Trophoblast cell (in vitro differentiated cells and primary cell): ENCODE measurements around the gene MOV10.

Source experiments
- DNase-seq, 2 donors: peaks; one replicate each; pipeline ENCODE4 v3.0.0-alpha.2; 2016
- H2AFZ ChIP-seq: 2 replicates; pipeline ENCODE4 v1.6.1; 2013; ENCODE audit warnings: low read length, moderate library complexity, mild to moderate bottlenecking; ENCODE audit not compliant: insufficient read depth, poor library complexity
- H2AK5ac ChIP-seq: 2 replicates; pipeline ENCODE4 v1.6.1; 2013; ENCODE audit warnings: mild to moderate bottlenecking, low read length
- H2BK120ac ChIP-seq: 2 replicates; pipeline ENCODE4 v1.6.1; 2013; ENCODE audit warnings: low read length, mild to moderate bottlenecking, moderate library complexity; ENCODE audit not compliant: insufficient read depth, poor library complexity
- H2BK12ac ChIP-seq: 2 replicates; pipeline ENCODE4 v1.6.1; 2013; ENCODE audit warnings: mild to moderate bottlenecking, low read length, moderate library complexity
- H2BK5ac ChIP-seq: 2 replicates; pipeline ENCODE4 v1.6.1; 2013; ENCODE audit warnings: low read length, low read depth, moderate library complexity, mild to moderate bottlenecking; ENCODE audit not compliant: poor library complexity
- H3K14ac ChIP-seq: 2 replicates; pipeline ENCODE4 v1.6.1; 2013; ENCODE audit warnings: mild to moderate bottlenecking, low read length
- H3K18ac ChIP-seq: 2 replicates; pipeline ENCODE4 v1.6.1; 2013; ENCODE audit warnings: mild to moderate bottlenecking, low read length
- H3K23ac ChIP-seq: 2 replicates; pipeline ENCODE4 v1.6.1; 2013; ENCODE audit warnings: low read length
- H3K27ac ChIP-seq: 2 replicates; pipeline ENCODE4 v1.5.1; 2013; ENCODE audit warnings: low read depth, mild to moderate bottlenecking, inconsistent platforms, low read length, moderate library complexity
- H3K27me3 ChIP-seq: 2 replicates; pipeline ENCODE4 v1.6.1; 2013; ENCODE audit warnings: inconsistent platforms, mild to moderate bottlenecking, low read length, moderate library complexity; ENCODE audit not compliant: insufficient read depth
- H3K36me3 ChIP-seq, 2 experiments: 1 replicate in 1 of 2; 2 replicates in 1 of 2; pipeline ENCODE4 v1.6.1; 2013; ENCODE audit warnings: low read length in 2 of 2, mild to moderate bottlenecking in 2 of 2, moderate library complexity in 1 of 2; ENCODE audit not compliant: insufficient read depth in 2 of 2, control insufficient read depth in 1 of 2
- H3K4ac ChIP-seq: 2 replicates; pipeline ENCODE4 v1.6.1; 2013; ENCODE audit warnings: low read depth, mild to moderate bottlenecking, low read length, moderate library complexity
- H3K4me1 ChIP-seq, 2 experiments: 1 replicate in 1 of 2; 2 replicates in 1 of 2; pipeline ENCODE4 v1.6.1; 2013; ENCODE audit warnings: low read length in 2 of 2, mild to moderate bottlenecking in 2 of 2, moderate library complexity in 1 of 2; ENCODE audit not compliant: insufficient read depth in 2 of 2, control insufficient read depth in 1 of 2
- H3K4me2 ChIP-seq: 2 replicates; pipeline ENCODE4 v1.6.1; 2013; ENCODE audit warnings: inconsistent platforms, mild to moderate bottlenecking, low read length, moderate library complexity
- H3K4me3 ChIP-seq: 2 replicates; pipeline ENCODE4 v1.5.1; 2013; ENCODE audit warnings: mild to moderate bottlenecking, low read depth, low read length, inconsistent platforms
- H3K79me1 ChIP-seq: one replicate; pipeline ENCODE4 v1.6.1; 2013; ENCODE audit warnings: low read length
- H3K79me2 ChIP-seq: 2 replicates; pipeline ENCODE4 v1.6.1; 2013; ENCODE audit warnings: low read length, mild to moderate bottlenecking; ENCODE audit not compliant: control insufficient read depth, insufficient read depth, poor library complexity
- H3K9ac ChIP-seq: 2 replicates; pipeline ENCODE4 v1.6.1; 2013; ENCODE audit warnings: mild to moderate bottlenecking, low read length
- H3K9me3 ChIP-seq: 2 replicates; pipeline ENCODE4 v1.6.1; 2013; ENCODE audit warnings: low read depth, mild to moderate bottlenecking, control low read depth, inconsistent platforms, low read length; ENCODE audit not compliant: insufficient read depth
- H4K12ac ChIP-seq: 2 replicates; pipeline ENCODE4 v1.6.1; 2013; ENCODE audit warnings: low read depth, mild to moderate bottlenecking, low read length, moderate library complexity
- H4K8ac ChIP-seq: 2 replicates; pipeline ENCODE4 v1.6.1; 2013; ENCODE audit warnings: low read depth, mild to moderate bottlenecking, low read length, moderate library complexity
- H4K91ac ChIP-seq: one replicate; pipeline ENCODE4 v1.6.1; 2013; ENCODE audit warnings: low read depth, mild to moderate bottlenecking, low read length, moderate library complexity
- WGBS: extraction: QIAGEN DNeasy Blood & Tissue Kit; methylation state at CpG from one replicate; pipeline ENCODE4 v1.1.7; 2013; ENCODE audit warnings: missing lambda C conversion rate; ENCODE audit not compliant: insufficient read length, insufficient coverage; ENCODE audit errors: extremely low coverage; 5-methylcytosine and 5-hydroxymethylcytosine counted together

MOV10 gene

DNA sequence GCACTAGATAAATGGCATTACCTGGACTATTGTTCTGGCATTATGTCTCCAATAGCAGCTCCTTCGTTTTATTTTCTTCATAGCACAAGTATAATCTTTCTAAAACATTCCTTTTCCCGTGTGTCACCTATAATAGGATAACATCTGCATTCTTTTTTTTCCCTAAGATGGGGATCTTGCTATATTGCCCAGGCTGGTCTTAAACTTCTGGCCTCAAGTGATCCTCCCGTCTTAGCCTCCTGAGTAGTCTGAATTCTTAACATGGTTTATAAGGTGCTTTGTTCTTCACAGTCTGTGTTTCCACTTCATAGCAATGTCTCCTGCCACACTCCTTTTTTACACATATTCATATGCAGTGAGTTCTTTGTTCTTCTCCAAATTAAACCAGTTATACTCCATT, 8.6 kb upstream of the MOV10 start:
- no CpG with 5 or more reads among the region's 3 CpGs for whole genome bisulfite sequencing
- Histone ChIP-seq H3K9me3 (no peaks in the 10 kb centered on the region), H3K18ac (no peak overlapping the region), H3K79me1 (no peaks in the 10 kb centered on the region), H3K27me3 (no peaks in the 10 kb centered on the region), H2AFZ (no peak overlapping the region), H3K4me1 (no peaks in the 10 kb centered on the region), H2BK120ac (no peak overlapping the region), H3K14ac (no peak overlapping the region), H3K4ac (no peak overlapping the region), H3K27ac (no peak overlapping the region), H3K4me2 (no peak overlapping the region), H3K4me3 (no peak overlapping the region), H3K23ac (no peak overlapping the region), H4K91ac (no peak overlapping the region), H3K9ac (no peak overlapping the region), H2BK12ac (no peak overlapping the region), H2BK5ac (no peak overlapping the region), H2AK5ac (no peak overlapping the region), H4K12ac (no peak overlapping the region), H3K79me2 (no peaks in the 10 kb centered on the region), H3K36me3 (peaks cover 25 to 38% of the 10 kb centered on the region in 2 experiments), H4K8ac (no peak overlapping the region)
- DNase-seq, result peak; percentile 26 to 83

DNA sequence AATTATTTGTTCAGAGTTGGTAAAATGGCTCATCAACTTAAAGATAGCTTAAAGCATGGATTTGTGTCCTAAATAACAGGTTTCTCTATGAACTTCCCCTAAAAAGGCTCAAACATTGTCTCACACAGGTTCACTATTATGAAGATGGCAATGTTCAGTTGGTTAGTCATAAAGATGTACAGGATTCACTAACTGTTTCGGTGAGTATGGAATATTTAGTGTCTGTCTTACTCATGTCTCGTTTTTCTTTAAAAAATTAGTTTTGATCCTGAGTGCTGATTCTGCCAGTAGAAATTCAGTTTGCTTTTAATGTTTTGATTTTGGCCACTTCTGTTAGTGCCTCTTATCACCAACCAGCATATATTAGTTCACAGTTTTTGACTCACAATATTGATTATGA, 7.5 kb upstream of the MOV10 start:
- Histone ChIP-seq H2AFZ (no peak overlapping the region), H3K9me3 (no peaks in the 10 kb centered on the region), H3K36me3 (peaks cover 22 to 32% of the 10 kb centered on the region in 2 experiments), H3K9ac (no peak overlapping the region), H4K12ac (no peak overlapping the region), H3K18ac (no peak overlapping the region), H3K4ac (no peak overlapping the region), H3K14ac (no peak overlapping the region), H4K91ac (no peak overlapping the region), H2BK5ac (no peak overlapping the region), H2BK120ac (no peak overlapping the region), H3K4me3 (no peak overlapping the region), H3K27me3 (no peaks in the 10 kb centered on the region), H3K27ac (no peak overlapping the region), H3K23ac (no peak overlapping the region), H3K4me2 (no peak overlapping the region), H2BK12ac (no peak overlapping the region), H2AK5ac (no peak overlapping the region), H3K79me1 (no peaks in the 10 kb centered on the region), H3K4me1 (no peaks in the 10 kb centered on the region), H4K8ac (no peak overlapping the region), H3K79me2 (no peaks in the 10 kb centered on the region)
- DNase-seq, result no peak
- no CpG with 5 or more reads among the region's 2 CpGs for WGBS

DNA sequence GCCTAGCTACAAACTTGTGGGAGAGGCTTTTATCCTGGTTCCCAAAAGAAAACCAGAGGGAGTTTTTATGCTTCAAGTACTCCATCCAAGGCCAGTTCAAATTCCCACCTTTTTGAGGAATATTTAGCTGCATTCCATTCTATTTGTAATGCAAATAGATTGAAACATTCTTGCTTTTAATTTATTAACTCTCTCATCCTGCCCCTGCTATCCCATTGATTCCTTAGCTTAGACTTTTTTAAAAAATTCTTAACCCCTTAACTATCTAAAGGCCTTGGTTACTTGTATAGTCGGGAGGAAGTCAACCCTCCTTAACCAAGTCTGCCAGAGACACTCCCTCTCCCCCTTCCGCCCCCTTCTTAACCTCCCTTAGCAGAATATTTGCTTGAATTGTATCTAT, 2.5 kb upstream of the MOV10 start:
- Histone ChIP-seq H3K4me1 (peaks cover 0 to 5% of the 10 kb centered on the region in 2 experiments), H4K12ac (no peak overlapping the region), H2BK12ac (no peak overlapping the region), H3K4me2 (no peak overlapping the region), H4K91ac (no peak overlapping the region), H3K79me2 (peaks cover 12% of the 10 kb centered on the region), H2AK5ac (no peak overlapping the region), H2AFZ (no peak overlapping the region), H3K36me3 (peaks cover 10 to 15% of the 10 kb centered on the region in 2 experiments), H3K4ac (no peak overlapping the region), H3K27ac (no peak overlapping the region), H4K8ac (no peak overlapping the region), H3K23ac (no peak overlapping the region), H3K79me1 (peaks cover 14% of the 10 kb centered on the region), H3K14ac (no peak overlapping the region), H2BK120ac (no peak overlapping the region), H3K18ac (no peak overlapping the region), H2BK5ac (no peak overlapping the region), H3K4me3 (no peak overlapping the region), H3K9ac (no peak overlapping the region), H3K27me3 (no peaks in the 10 kb centered on the region), H3K9me3 (no peaks in the 10 kb centered on the region)
- no peak for DNase-seq
- no CpG with 5 or more reads among the region's 2 CpGs for WGBS

DNA sequence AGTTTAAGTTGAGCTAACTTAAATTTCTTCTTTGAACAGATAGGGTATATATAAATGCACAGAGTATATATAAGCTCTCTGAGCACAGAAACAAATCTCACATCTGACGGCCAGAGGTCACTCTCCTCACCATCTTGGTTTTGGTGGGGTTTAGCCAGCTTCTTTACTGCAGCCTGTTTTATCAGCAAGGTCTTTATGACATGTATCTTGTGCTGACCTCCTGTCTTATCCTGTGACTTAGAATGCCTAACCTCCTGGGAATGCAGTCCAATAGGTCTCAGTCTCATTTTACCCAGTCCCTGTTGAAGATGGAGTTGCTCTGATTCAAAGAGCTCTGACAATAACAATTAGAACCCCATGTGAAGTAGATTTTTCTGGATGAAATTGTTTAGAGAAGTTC, 1.6 kb upstream of the MOV10 start:
- no peak overlapping the region for H3K14ac ChIP-seq
- WGBS, result no CpG with 5 or more reads among the region's 1 CpG

More for the DNA sequence above, 1.6 kb upstream of the MOV10 start:
- no peaks in the 10 kb centered on the region for H3K9me3 ChIP-seq
- no peak overlapping the region for H3K27ac ChIP-seq
- peaks cover 0 to 5% of the 10 kb centered on the region in 2 experiments for H3K4me1 ChIP-seq
- H4K91ac ChIP-seq, result no peak overlapping the region
- H3K9ac ChIP-seq, result no peak overlapping the region
- H2BK12ac ChIP-seq, result no peak overlapping the region
- H2AFZ ChIP-seq, result no peak overlapping the region
- peak in 1 of 2 donors; percentile 8 for DNase-seq
- H3K27me3 ChIP-seq, result no peaks in the 10 kb centered on the region
- no peak overlapping the region for H2BK120ac ChIP-seq
- no peak overlapping the region for H2BK5ac ChIP-seq
- H3K4ac ChIP-seq, result no peak overlapping the region
- H4K8ac ChIP-seq, result no peak overlapping the region
- H4K12ac ChIP-seq, result no peak overlapping the region
- peaks cover 12% of the 10 kb centered on the region for H3K79me2 ChIP-seq
- H3K79me1 ChIP-seq, result peaks cover 14% of the 10 kb centered on the region
- no peak overlapping the region for H3K4me3 ChIP-seq
- H3K4me2 ChIP-seq, result no peak overlapping the region
- no peak overlapping the region for H2AK5ac ChIP-seq
- peaks cover 4 to 9% of the 10 kb centered on the region in 2 experiments for H3K36me3 ChIP-seq
- H3K18ac ChIP-seq, result no peak overlapping the region
- H3K23ac ChIP-seq, result no peak overlapping the region
